HG03575 (cell line): ENCODE data around the gene SPTBN1.
A peak's percentile ranks its signal among the peaks of the same experiment; 100 is the strongest.
"Not testable (repeated sequence)": the region's sequence is repeated elsewhere in the genome, so short reads cannot be mapped to it uniquely, and the experiment has no call there.

Experiments
- ATAC-seq: cut with Tn5 transposase; IDR thresholded peaks from one replicate; pipeline ENCODE4 v1.9.1; 2021; ENCODE audit not compliant: unreplicated experiment, insufficient number of reproducible peaks, low FRiP score; ENCODE audit errors: extremely low read depth

SPTBN1 gene

GRCh38 chr2:54464341-54464740 is 8.2 kb downstream of the SPTBN1 start:
- ATAC-seq = no peak

- no peak for ATAC-seq
These were observed 9.0 kb downstream of the SPTBN1 start for GRCh38 chr2:54465143-54465542.

- ATAC-seq = no peak
These were observed 10.7 kb downstream of the SPTBN1 start for GRCh38 chr2:54466870-54467269.

GRCh38 chr2:54468673-54469072 is 12.5 kb downstream of the SPTBN1 start:
- ATAC-seq = no peak

GRCh38 chr2:54469484-54470053 is 13.4 kb downstream of the SPTBN1 start:
- no peak for ATAC-seq

GRCh38 chr2:54470266-54470938 is 14.3 kb downstream of the SPTBN1 start:
- ATAC-seq = no peak

DNA sequence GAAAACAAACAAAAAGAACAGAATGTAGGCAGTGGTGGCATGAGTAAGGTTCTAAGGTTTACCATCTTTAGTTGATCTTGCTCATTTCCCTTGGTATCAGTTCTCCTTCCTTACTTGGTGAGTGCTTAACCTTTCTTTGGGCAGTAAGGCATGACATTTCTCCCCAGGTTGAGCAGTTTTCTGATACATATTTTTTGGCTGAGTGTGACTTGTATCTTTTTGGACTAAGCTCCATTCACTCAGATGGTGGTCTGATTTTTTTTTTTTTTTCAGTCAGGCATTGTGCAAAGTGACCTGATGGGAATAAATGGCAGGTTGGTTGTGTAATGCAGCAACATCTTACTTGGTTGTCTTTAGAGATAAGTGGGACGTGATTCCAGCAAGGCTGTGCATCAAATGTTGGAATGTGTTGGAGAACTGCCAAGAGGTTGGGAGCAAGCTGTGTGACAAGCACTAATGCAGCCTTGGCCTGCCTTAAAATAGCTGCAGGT is 15.1 kb downstream of the SPTBN1 start:
- ATAC-seq = peak; percentile 62

DNA sequence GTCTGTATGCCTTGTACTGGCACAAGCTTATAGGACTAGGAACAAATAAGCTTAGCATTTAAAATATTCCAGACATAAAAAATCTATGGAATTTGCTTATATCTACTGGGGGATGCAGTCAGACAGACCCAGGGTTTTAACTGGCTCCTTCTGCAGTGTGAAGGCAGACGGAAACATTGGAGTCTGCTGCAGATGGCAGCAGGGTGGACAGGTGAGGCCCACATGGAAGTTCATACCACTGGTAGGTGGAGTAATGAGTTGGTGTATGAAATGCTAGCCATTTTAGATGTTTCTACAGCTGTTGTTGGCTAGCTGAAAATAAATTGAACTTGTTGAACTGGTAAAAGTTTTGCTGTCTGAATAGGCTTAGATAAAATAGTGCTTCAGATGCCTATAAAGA is 17.7 kb downstream of the SPTBN1 start:
- no peak for ATAC-seq

DNA sequence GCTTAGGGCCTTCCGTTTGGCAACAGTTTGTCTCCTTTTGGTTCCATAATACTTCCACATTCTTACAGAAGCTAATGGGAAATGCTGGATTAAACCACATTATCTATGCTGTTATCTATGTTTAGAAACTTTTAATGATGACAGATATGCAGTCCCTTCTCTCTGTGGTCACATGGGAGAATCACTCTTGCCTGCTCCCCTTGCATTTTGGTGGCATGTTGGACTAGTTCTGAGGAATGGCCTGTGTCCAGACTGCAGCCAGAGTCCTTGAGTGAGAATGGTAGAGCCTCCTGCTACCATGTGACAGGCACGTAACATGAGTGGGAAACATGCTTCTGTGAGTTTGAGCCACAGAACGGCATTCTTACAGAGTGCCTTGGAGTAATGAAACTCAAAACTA is 19.2 kb downstream of the SPTBN1 start:
- ATAC-seq = no peak

DNA sequence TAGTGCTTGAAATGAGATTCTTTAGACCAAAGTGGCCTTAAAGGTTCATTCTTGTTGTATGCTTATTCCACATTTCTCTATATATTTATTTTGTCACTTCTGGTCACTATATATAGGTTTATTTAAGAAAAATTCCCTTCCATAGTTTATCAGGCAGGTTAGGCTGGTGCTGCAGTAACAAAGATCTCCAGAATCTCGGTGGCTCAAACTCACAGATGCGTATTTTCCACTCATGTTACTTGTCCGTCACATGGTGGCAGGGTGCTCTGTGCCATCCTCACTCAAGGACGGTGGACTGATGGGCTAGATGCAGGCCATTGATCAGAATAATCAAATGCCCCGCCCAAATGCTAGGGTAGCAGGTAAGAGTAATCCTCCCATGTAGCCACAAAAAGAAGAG is 19.8 kb downstream of the SPTBN1 start:
- ATAC-seq = no peak

- ATAC-seq = no peak
These were observed 20.7 kb downstream of the SPTBN1 start for GRCh38 chr2:54476852-54477251.

- ATAC-seq = no peak
These were observed 21.8 kb downstream of the SPTBN1 start for GRCh38 chr2:54477896-54478295.

DNA sequence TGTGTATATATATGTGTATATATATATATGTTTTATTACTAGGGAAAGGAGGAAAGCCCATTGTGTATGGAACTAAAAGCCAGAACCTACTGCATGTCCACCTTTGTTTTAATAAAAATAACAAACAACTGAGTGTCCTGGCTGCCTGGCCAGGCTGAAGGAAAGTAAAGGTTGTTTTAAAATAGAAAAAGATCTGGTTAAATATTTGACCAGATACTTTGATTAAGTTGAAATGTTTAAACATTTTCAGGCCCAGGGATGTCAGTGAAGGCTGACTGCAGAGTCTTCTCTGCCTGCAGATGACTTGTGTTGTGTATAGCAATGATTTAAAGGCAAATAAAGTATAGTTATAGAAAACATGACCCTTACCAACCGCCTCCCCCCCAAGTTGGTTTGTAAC is 22.8 kb downstream of the SPTBN1 start:
- no peak for ATAC-seq

DNA sequence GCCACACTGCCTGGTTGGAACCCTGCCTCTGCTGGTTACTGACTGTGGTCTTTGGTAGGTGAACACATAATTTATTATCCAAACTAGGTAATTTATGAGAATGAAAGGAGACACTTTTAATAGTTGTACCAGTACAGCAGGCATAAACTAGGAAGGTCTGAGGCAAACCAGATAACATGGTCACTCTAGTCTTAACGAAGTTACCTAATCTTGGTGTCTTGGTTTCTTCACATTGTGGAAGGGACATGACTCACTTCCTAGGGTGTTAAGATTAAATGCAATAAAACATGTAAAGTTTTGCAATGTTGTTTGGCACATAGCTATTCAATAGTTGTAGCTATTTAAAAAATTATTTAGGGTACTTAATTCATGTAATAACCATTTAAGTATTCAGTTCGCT is 23.3 kb downstream of the SPTBN1 start:
- no peak for ATAC-seq

GRCh38 chr2:54480025-54480424 is 23.9 kb downstream of the SPTBN1 start:
- no peak for ATAC-seq

- ATAC-seq = no peak
These were observed 25.6 kb downstream of the SPTBN1 start for GRCh38 chr2:54481686-54482085.

- no peak for ATAC-seq
These were observed 26.6 kb downstream of the SPTBN1 start for GRCh38 chr2:54482715-54483114.

DNA sequence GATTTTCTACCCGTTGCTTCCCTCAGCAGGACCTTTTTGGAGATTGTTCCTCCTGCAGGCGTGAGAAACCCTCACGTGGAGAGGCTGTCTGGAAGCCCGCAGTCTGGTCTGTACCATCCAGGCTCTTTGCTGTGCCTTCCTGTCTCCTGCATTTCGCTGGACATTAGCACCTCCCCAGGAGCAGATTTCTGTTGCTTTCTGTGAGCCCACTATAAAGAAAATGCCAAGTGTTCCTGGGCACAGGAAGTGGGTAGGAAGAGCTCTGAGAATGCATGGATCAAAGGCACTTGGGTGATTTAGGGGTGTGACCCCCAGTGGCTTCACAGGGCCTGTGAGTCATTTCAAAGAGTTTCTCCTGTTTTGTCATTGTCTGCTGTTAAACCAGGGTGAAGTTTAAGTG is 27.3 kb downstream of the SPTBN1 start:
- no peak for ATAC-seq

DNA sequence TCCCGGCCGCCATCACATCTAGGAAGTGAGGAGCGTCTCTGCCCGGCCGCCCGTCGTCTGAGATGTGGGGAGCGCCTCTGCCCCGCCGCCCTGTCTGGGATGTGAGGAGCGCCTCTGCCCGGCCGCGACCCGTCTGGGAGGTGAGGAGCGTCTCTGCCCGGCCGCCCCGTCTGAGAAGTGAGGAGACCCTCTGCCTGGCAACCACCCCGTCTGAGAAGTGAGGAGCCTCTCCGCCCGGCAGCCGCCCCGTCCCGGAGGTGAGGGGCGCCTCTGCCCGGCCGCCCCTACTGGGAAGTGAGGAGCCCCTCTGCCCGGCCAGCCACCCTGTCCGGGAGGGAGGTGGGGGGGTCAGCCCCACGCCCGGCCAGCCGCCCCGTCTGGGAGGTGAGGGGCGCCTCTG is 29.6 kb downstream of the SPTBN1 start:
- ATAC-seq = not testable (repeated sequence)

GRCh38 chr2:54486766-54487165 is 30.6 kb downstream of the SPTBN1 start:
- no peak for ATAC-seq

DNA sequence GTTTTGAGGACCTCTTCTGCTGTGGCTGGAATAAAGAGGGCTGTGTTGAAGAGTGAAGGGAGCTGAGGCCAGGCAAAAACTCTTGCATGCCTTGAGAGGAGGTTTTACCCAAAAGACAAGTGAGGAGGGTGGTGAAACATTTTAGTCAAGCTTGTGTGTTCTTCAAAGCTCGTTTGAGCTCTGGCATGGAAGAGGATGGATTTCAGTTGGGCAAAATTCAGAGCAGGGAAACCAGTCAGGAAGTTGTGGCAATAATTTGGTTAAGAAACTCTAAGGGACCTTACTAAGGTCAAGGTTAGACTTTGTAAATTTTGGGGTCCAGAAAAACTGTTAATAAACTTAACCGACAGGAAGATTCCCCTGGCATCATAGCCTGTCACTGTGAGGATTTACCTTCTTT is 34.7 kb downstream of the SPTBN1 start:
- ATAC-seq = no peak
